ENCODE results near the gene ZNF205.

DNA sequence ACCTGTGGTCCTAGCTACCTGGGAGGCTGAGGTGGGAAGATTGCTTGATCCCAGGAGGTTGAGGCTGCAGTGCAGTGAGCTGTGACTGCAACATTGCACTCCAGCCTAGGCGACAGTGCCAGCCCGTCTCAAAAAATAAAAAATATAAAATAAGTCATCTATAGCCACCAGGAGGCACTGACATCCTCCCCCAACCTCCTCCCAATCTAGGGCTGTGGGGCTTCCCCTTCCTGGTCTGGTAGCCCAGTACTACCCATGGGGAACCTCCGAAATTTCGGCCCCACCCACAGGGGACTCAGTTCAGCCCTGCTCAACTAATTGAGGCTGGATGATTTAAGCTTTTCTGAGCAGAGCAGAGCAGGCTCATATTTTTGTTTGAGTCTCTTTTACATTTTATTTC, 16.5 kb upstream of the ZNF205 start:
- TF ChIP-seq, protein P1, sequence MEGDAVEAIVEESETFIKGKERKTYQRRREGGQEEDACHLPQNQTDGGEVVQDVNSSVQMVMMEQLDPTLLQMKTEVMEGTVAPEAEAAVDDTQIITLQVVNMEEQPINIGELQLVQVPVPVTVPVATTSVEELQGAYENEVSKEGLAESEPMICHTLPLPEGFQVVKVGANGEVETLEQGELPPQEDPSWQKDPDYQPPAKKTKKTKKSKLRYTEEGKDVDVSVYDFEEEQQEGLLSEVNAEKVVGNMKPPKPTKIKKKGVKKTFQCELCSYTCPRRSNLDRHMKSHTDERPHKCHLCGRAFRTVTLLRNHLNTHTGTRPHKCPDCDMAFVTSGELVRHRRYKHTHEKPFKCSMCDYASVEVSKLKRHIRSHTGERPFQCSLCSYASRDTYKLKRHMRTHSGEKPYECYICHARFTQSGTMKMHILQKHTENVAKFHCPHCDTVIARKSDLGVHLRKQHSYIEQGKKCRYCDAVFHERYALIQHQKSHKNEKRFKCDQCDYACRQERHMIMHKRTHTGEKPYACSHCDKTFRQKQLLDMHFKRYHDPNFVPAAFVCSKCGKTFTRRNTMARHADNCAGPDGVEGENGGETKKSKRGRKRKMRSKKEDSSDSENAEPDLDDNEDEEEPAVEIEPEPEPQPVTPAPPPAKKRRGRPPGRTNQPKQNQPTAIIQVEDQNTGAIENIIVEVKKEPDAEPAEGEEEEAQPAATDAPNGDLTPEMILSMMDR (IDR thresholded peaks at IDR 0.05) = no peak
- no peak for TF ChIP-seq POLR2A (IDR thresholded peaks at IDR 0.05)

Measured in right lobe of liver (tissue), 4 donors.